Nucleus accumbens (tissue), 56 donors: Measurements from ENCODE around the gene MYOG.

Experiments used
- DNase-seq, 56 donors: peaks; one replicate each; lab custom pipeline; 2025; lab: John Stamatoyannopoulos, UW

MYOG gene

DNA sequence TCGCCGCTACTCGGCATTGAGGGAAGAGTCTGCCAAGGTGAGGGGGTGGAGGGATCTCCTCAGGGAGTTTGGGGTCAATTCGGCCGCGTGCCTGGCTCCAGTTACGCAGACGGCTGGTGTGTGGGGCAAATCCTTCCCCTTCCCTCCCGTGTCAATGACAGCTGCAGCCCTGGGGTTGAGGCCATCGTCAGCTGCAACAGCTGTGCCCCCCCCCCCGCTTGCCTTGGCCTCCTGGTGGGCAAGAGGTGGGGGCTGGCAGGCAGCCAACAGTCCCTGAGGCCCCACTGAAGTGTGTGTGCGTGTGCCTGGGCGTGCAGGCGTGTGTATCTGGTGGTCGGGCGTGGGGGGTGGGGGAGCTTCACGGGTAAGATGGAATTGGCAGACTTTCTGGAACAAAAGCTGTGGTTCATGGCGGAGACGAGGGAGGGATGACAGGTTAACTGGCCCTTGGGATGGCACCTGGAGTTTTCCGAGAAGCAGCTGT, 33.9 kb downstream of the MYOG start:
- DNase-seq = no peak

DNA sequence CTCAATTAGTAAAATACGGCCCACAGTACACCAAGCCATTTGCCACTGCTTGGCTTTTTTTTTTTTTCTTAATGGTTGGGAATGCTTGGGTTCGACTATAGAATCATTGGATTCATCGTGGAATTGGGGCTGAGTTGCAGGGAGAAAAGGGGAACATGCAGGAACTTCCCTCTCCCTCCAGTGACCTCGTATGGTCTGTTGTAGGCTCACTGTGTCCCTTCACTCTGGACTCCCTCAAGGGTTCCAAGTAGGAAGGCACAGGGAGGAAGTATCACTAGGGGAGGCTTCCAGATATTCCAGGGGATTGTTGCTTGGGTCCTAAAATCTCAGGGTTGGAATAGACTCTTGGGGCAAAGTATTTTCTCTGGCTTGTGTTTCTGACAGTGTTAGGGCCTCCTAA, 35.0 kb downstream of the MYOG start:
- no peak for DNase-seq

DNA sequence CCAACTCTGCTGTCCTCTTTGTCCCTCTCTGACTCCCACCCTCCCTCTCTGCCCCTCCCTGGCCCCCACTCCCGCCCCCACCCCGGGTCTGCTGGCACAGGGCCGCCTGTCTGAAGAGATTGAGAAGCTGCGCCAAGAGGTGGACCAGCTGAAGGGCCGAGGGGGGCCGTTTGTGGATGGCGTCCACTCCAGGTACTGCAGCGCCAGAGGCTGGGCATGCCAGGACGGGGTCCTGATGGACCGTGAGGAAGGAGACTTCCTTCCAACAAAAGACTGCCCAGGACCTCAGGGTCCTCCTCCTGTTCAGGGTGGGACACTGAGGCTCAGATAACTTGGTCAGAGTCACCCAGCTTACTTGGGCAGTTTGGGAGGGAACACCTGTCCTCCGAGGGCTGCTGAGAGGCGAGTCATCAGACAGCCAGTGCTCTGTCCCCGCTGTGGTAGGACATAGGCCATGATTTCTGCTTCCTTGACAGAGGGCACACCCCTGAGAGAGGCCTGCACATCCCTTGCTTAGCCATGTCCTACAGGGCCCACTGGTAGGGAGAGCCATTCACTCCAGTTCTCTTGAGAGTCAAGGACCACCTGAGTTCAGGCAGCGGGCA, 36.1 kb downstream of the MYOG start:
- DNase-seq = no peak

DNA sequence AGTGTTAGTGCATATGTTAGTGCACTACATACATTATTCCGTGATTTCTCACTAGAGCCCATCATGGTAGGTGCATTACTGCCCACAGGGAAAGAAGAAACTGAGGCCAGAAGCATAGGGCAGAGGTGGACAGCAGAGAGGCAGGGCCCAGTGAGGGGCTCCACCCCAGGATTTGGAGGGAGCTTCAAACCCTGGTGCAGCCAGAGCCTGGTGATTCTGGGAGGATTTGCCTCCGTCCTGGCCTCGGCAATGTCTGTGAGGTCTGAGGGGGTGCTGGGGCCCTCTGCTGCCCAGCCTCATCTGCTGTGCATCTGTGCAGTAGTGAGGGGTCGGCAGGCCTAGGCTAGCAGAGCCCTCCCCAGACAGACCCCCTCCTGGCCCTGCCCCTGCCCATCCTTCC, 36.7 kb downstream of the MYOG start:
- DNase-seq = no peak

DNA sequence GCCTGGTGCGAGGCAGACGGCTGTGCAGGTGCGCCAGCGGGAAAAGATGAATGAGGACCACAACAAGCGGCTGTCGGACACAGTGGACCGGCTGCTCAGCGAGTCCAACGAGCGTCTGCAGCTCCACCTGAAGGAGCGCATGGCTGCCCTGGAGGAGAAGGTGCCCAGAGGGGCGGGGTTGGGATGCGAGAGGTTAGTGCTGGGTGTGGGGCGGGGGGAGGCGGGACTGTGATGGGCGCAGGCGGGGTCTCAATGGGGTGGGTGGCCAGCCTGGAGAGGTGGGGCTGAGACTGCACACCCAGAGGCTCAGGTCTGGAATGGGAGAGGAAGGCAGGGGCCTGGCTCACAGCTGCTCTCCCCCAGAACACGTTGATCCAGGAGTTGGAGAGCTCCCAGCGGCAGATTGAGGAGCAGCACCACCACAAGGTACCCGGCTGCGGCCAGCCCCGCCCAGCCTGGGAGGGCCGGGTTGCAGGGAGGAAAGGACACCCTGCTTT, 37.2 kb downstream of the MYOG start:
- DNase-seq = no peak

DNA sequence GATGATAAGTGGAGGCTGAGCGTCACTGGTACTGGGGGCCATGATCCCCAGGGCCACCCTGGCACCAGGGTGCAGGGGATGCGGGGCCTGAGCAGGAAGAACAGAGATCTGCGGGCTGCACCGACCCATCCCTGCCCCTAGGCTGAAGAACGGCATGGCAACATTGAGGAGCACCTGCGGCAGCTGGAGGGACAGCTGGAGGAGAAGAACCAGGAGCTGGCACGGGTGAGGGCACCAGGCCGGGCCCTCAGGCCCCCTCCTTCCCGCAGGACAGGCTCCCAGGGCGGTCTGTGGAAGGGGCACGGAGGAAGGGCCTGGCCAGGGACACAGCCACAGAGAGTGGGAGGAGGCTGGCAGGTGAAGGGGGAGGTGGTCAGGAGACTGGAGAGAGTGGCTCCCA, 37.7 kb downstream of the MYOG start:
- DNase-seq = no peak

DNA sequence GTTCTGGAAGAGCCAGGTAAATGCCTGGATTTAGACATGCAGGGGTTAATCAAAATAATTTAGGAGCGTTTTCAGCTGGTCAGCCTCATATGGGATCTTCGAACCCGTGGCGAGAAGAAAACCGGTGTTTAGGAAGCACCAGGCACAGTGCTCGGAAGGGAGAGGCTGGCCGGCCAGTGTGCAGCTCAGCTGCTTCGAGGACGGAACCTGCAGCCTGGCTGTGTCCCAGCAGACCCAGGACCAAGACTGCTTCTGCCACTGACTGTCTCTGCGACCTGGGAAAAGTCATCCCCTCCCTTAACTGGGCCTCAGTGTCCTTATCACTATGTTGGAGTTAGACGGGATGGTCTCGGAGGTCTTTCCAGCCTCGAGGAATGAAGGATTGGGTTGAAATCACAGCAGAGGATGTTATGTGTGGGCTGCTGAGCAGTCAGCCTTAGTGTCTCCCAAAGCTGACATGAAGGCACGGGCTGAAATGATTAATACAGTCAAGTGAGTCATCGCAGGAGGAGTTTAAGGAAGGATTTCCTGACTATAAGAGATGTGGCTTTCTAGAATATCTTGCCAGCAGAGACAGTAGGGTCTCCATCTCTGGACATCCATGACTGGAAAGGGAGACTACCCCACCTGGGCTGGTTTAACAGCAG, 38.7 kb downstream of the MYOG start:
- peak in 9 of 56 donors; percentile 7 to 50 (median 17) for DNase-seq

DNA sequence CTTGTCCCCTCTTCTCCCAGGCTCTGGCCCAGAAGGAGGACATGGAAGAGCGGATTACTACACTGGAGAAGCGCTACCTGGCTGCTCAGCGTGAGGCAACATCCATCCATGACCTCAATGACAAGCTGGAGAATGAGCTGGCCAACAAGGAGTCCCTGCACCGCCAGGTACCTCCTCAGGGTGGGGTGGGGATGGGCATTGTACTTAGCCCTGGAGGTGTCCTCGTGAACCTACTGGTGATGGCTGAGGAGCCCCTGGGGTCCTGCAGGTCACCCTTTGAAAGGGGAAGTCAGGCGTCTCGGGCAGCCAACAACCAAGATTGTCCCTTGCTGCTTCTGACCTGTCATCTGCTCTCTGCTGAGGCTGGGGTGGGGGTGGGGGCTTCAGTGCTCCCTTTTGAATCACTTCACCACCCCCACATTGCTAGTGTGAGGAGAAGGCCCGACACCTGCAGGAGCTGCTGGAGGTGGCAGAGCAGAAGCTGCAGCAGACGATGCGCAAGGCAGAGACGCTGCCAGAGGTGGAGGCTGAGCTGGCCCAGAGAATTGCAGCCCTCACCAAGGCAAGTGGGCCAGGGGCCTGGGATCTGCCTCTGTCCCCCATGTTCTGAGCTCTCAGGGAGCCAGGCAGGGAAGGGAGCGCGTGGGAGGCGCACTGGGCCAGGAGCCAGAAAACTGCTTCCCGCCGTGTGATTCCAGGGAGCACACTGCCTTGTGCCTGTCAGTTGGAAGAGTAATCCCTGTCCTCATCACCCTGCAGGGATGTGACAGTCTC, 39.8 kb downstream of the MYOG start:
- peak in 26 of 56 donors; percentile 10 to 81 (median 44) for DNase-seq

DNA sequence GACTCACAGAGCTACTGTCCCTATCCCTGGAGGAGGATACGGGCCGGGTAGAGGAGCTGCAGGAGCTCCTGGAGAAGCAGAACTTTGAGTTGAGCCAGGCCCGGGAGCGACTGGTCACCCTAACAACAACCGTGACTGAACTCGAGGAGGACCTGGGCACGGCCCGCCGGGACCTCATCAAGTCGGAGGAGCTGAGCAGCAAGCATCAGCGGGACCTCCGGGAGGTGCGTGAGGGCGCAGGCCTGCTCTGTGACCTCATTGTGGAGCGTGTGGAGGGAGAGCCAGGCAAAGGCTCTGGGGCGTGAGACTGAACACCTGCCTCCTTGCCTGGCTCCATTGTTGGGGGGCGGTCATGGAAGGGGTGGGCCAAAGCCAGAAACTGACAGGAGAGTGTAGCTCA, 40.5 kb downstream of the MYOG start:
- DNase-seq = no peak

DNA sequence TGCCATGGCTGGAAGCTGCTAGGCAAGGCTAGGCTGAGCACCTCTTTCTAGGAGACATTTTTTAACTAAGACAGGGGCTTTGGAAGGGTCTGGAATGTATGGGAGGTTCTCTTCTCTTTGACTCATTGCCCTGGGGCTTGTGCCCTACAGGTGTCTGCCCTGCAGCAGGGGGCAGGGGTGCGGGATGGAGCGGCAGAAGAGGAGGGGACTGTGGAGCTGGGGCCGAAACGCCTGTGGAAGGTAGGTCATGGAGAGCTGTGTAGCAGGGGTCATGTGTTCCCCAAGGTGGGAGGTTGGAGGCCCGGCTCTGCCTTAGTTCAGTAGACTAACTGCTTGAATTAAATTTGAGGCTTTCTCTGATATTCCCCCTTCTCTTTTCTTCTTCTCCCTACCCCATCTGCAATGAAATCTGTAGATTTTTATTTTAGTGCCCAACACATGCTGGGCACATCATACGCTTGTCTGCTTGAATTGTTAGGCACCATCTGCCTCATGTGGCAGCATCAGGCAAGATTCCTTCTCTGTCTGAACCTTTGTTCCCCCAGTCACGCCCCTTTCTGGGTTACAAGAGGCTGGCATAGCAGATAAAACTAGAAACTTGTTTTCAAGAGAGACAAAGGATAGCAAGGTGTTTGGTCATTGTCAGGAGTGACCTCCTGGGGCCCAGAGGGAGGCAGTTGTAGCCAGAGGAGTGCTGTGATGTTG, 41.1 kb downstream of the MYOG start:
- no peak for DNase-seq

DNA sequence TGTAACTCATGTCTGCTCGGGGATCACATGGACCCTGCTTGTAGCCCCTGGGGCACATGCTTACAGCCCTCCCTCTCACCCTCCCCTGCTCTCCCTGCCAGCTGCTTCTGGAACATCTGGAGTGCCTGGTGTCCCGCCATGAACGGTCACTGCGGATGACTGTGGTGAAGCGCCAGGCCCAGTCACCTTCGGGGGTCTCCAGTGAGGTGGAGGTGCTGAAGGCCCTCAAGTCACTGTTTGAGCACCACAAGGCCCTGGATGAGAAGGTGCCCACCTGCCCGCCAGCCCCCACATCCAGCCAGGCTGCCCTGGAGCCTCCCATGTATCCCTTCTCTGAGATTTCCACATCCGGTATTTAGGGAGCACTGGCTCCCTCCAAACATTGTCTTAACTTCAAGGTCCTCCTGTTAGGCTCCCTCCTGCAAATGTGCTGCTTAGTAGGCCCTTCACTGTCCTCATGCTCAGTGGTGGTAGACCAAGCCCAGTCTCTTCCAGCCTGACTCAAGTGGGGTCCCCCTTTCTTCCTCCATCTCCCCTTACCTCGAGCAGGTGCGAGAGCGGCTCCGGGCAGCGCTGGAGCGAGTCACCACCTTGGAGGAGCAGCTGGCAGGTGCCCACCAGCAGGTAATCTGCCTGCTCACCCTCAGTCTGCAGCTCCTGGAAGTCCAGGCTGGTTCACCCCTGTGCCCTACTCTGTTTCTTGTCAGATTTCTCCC, 41.8 kb downstream of the MYOG start:
- no peak for DNase-seq

DNA sequence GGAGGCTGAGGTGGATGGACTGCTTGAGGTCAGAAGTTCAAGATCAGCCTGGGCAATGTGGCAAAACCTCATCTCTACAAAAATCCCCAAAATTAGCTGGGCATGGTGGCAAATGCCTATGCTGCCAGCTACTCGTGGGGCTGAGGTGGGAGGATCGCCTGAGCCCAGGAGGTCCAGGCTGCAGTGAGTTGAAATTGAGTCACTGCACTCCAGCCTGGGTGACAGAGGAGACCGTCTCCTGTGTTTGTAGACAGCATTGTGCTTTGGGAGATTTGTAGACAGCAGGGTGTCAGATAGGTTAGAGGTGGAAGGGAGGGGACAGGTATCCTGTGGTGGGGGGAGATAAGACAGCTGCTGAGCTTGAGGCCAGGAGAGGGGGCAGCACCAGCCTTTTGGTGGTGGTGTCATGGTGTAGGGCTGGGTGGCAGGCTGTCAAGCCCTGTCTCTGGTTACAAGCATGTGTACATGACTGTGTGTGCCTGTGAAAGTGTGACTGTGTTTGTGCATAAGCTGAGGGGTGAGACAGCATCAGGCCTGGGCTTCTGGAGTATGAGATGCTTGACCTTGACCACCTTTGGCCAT, 44.4 kb downstream of the MYOG start:
- no peak for DNase-seq

DNA sequence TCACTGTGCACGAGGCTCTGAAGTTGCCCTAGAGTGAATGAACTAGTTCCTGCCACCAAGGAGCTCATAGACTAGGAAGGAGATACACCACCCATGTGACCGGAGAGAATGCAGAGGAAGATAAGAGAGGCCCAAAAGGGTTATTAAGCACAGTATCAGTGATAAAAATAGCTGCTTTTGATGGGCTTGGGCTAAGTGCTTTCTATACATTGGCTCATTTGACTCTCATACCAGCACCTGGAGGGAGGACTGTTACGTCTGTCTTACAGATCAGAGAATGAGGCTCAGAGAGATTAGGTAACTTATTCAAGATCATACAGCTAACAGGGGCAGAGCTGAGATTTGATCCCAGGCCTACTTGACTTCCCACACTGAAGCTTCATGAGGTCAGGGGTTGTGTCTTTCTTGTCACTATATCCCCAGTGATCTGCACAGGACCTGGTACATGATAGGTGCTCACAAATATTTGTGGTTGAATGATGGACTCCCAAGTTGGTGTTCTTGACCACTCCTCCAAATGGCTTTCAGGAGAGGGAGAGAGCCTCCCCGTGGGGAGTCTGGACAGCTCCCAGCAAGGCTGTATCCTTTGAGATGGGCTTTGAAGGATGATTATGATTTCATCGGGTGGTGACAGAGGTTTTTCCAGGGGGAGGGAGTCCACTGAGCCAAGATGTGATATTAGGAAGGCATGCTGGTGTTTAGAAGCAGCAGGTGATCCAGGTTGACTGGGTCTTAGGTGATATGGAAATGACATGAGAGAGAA, 45.1 kb downstream of the MYOG start:
- no peak for DNase-seq

DNA sequence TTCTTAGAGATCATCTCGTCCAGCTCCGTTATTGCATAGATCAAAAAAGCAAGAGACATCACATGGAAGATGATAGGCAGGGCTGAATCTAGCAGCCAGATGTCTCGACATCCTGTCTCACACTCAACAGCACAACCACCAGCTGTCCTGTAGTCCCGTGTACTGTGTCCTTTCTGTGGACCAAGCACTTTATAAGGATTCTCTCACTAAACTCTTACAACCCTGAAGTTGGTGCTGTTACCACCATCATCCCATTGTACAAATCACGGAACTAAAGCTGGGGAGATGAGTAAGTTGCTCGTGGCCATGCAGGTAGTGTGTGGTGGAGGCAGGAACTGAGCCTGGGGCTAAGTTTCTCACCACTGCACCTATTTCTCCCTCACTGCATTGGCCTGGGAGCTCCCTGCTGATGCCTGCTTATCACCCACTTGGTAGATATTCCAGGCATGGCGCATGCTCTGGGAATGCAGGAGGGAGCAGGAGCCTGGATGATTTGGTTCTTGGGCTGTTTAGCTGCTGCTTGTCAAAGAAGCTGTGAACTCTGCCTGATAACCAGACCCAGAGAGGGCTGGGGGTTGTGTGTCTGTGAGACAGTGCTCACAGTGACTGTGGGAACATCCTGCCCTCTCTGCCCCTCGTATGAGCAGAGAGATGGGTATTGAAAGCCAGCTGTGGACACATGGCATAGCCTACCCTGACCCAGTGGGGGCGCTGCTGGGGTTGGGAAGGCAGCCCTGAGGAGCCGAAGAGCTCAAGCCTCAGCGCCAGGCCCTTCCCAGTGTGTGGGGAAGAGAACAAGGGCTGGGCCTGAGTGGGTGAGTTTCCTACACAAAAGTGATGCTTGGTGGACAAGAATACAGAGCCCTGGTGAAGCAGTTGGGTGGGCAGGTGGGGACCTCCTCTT, 46.0 kb downstream of the MYOG start:
- DNase-seq = peak in 1 of 56 donors; percentile 8

DNA sequence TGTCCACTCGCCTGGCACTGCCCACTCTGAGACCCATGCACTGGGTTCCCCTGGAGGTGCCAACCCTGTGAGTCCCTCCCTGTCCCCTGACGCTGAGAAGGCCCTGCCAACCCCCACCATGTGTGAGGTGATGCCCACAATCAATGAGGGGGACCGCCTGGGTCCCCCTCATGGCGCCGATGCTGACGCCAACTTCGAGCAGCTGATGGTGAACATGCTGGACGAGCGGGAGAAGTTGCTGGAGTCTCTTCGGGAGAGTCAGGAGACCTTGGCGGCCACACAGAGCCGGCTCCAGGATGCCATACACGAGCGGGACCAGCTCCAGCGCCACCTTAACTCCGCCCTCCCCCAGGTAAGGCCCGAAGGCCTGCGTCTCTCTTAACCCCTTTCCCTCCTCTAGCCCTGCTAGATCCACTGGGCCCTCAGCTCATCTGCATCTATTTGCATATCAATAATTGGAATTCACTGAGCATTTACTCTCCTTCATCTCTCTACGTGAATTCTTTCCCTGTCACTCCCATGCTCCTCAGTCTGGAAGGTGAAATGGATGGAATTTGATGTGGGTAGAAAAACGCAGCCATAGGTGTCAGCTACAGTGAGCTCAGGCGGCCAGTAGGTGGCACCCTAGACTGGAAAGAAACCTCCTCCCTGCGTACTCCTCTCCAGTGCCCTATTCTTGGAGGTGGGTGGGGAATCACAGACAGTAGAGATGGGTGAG, 46.8 kb downstream of the MYOG start:
- peak in 51 of 56 donors; percentile 8 to 88 (median 55) for DNase-seq

DNA sequence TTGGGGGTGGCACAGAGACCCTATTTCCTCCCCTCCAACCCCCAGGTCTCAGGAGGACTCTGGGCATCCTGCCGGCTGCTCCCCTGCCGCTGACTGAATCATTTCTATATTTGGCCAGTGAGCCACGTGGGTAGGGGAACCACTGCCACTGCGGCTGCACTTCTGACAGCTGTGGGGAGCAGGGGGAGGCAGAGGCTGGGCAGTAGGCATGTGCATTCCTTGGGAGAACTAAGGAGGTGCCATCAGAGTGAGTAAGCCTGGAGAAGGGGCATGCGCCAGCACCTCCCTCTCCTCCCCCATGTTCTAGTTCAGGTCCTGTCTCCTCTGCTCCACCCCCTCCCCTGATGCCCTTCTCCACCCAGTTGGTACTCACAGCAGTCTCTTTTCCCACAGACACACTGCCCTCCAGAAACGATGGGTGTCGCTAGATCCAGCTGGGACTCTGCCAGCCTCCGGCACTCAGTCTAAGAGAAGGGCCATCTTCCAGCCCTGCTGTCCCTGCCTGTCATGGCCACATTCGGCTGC, 47.5 kb downstream of the MYOG start:
- peak in 40 of 56 donors; percentile 11 to 83 (median 56) for DNase-seq
